IPS-18a (cell line): ENCODE data around the gene WDR47.
"Not testable (repeated sequence)": the region's sequence is repeated elsewhere in the genome, so short reads cannot be mapped to it uniquely, and the experiment has no call there.

Experiments used
- H3K27ac ChIP-seq: one replicate; pipeline ENCODE4 v1.5.1; 2013; ENCODE audit warnings: low read length
- H3K27me3 ChIP-seq: one replicate; pipeline ENCODE4 v1.6.1; 2013; ENCODE audit warnings: mild to moderate bottlenecking, low read length; ENCODE audit not compliant: control insufficient read depth, insufficient read depth
- H3K36me3 ChIP-seq: one replicate; pipeline ENCODE4 v1.6.1; 2013; ENCODE audit warnings: low read depth, low read length; ENCODE audit not compliant: control insufficient read depth
- H3K4me1 ChIP-seq: one replicate; pipeline ENCODE4 v1.6.1; 2013; ENCODE audit warnings: low read depth, low read length; ENCODE audit not compliant: control insufficient read depth
- H3K4me3 ChIP-seq: one replicate; pipeline ENCODE4 v1.5.1; 2013; ENCODE audit warnings: low read length
- H3K9ac ChIP-seq: one replicate; pipeline ENCODE4 v1.6.1; 2013; ENCODE audit warnings: mild to moderate bottlenecking, low read length, moderate library complexity
- H3K9me3 ChIP-seq: one replicate; pipeline ENCODE4 v1.6.1; 2013; ENCODE audit warnings: low read depth, low read length; ENCODE audit not compliant: control insufficient read depth

The WDR47 gene

GRCh38 chr1:109048335-109048734 lies 6.4 kb upstream of the WDR47 start:
- Histone ChIP-seq H3K36me3 (no peaks in the 10 kb centered on the region), H3K9ac (no peak overlapping the region), H3K4me1 (no peaks in the 10 kb centered on the region), H3K27ac (no peak overlapping the region), H3K27me3 (no peaks in the 10 kb centered on the region), H3K9me3 (no peaks in the 10 kb centered on the region), H3K4me3 (no peak overlapping the region)

DNA sequence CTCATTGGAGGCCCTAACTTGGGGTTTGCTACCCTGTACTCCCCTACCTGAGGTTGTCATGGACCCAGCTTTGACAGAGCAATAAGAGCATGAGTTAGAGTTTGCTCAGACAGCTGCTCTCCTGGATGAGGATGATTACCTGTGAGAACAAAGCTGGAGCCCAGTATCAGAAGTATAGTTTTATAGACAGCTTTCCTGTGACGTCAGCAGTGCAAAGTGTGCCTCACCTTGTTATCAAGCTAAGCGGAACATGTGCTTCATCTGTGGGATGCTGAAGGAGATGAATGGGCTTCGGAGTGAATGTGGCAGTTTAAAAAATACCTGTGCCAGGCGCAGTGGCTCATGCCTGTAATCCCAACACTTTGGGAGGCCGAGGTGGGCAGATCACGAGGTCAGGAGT lies 5.4 kb upstream of the WDR47 start:
- peaks cover 3% of the 10 kb centered on the region for H3K4me1 ChIP-seq
- no peaks in the 10 kb centered on the region for H3K9me3 ChIP-seq
- no peak overlapping the region for H3K9ac ChIP-seq
- no peak overlapping the region for H3K27ac ChIP-seq
- no peak overlapping the region for H3K4me3 ChIP-seq
- H3K36me3 ChIP-seq, result no peaks in the 10 kb centered on the region
- H3K27me3 ChIP-seq, result no peaks in the 10 kb centered on the region

- Histone ChIP-seq H3K27ac (no peak overlapping the region), H3K9ac (no peak overlapping the region), H3K36me3 (no peaks in the 10 kb centered on the region), H3K9me3 (no peaks in the 10 kb centered on the region), H3K4me3 (no peak overlapping the region), H3K4me1 (peaks cover 3% of the 10 kb centered on the region), H3K27me3 (no peaks in the 10 kb centered on the region)
These were observed 4.8 kb upstream of the WDR47 start for GRCh38 chr1:109046671-109047070.

- Histone ChIP-seq H3K36me3 (no peaks in the 10 kb centered on the region), H3K9ac (no peak overlapping the region)
These were observed 3.7 kb upstream of the WDR47 start for GRCh38 chr1:109045595-109045994.

GRCh38 chr1:109040989-109041620 lies 797 bp downstream of the WDR47 start:
- Histone ChIP-seq H3K4me1 (peaks cover 10% of the 10 kb centered on the region), H3K9ac (peak overlapping the region; percentile 36), H3K4me3 (peak overlapping the region; percentile 64), H3K9me3 (no peaks in the 10 kb centered on the region), H3K27ac (no peak overlapping the region), H3K36me3 (no peaks in the 10 kb centered on the region), H3K27me3 (no peaks in the 10 kb centered on the region)

More at GRCh38 chr1:109045595-109045994, 3.7 kb upstream of the WDR47 start:
- H3K4me1 ChIP-seq, result peaks cover 4% of the 10 kb centered on the region
- no peaks in the 10 kb centered on the region for H3K27me3 ChIP-seq
- H3K9me3 ChIP-seq, result no peaks in the 10 kb centered on the region
- H3K27ac ChIP-seq, result no peak overlapping the region
- no peak overlapping the region for H3K4me3 ChIP-seq

- H3K4me1 ChIP-seq, result peaks cover 10% of the 10 kb centered on the region
- H3K9ac ChIP-seq, result peak overlapping the region; percentile 15
These were observed 1.3 kb downstream of the WDR47 start for GRCh38 chr1:109040627-109040988.

DNA sequence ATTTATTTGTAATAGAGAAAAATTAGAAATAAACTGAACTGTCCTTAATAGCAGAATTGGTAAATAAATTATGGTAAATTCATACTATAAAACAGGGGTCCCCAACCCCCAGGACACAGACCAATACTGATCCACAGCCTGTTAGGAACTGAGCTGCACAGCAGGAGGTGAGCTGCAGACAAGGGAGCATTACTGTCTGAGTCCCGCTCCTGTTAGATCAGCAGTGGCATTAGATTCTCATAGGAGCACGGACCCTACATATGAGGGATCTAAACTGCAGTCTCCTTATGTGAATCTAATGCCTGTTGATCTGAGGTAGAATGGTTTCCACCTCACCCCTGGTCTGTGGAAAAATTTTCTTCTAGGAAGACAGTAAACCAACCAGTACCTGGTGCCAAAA lies 7.5 kb downstream of the WDR47 start:
- no peak overlapping the region for H3K4me3 ChIP-seq
- H3K27me3 ChIP-seq, result no peaks in the 10 kb centered on the region

More at GRCh38 chr1:109040627-109040988, 1.3 kb downstream of the WDR47 start:
- Histone ChIP-seq H3K27ac (no peak overlapping the region), H3K36me3 (no peaks in the 10 kb centered on the region), H3K27me3 (no peaks in the 10 kb centered on the region), H3K4me3 (peak overlapping the region; percentile 64), H3K9me3 (no peaks in the 10 kb centered on the region)

DNA sequence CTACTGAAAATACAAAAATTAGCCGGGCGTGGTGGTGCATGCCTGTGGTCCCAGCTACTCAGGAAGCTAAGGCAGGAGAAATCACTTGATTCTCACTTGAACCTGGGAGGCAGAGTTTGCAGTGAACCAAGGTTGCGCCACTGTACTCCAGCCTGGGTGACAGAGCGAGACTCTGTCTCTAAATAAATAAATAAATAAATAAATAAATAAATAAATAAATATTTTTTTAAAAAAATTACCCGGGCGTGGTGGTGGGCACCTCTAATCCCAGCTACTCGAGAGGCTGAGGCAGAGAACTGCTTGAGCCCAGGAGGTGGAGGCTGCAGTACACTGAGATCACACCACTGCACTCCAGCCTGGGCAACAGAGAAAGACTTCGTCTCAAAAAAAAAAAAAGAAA lies 12.4 kb downstream of the WDR47 start:
- not testable (repeated sequence) for H3K9ac ChIP-seq, H3K4me1 ChIP-seq, H3K27ac ChIP-seq, H3K36me3 ChIP-seq, H3K9me3 ChIP-seq, H3K27me3 ChIP-seq, H3K4me3 ChIP-seq

More for the DNA sequence above, 7.5 kb downstream of the WDR47 start:
- Histone ChIP-seq H3K9me3 (no peaks in the 10 kb centered on the region), H3K4me1 (no peaks in the 10 kb centered on the region), H3K27ac (no peak overlapping the region), H3K9ac (no peak overlapping the region), H3K36me3 (no peaks in the 10 kb centered on the region)

- H3K4me1 ChIP-seq, result no peaks in the 10 kb centered on the region
- H3K9me3 ChIP-seq, result no peaks in the 10 kb centered on the region
- H3K9ac ChIP-seq, result no peak overlapping the region
- no peak overlapping the region for H3K27ac ChIP-seq
- H3K4me3 ChIP-seq, result no peak overlapping the region
- no peaks in the 10 kb centered on the region for H3K36me3 ChIP-seq
- no peaks in the 10 kb centered on the region for H3K27me3 ChIP-seq
These were observed 14.1 kb downstream of the WDR47 start for GRCh38 chr1:109027841-109028240.

- H3K9ac ChIP-seq, result no peak overlapping the region
- no peaks in the 10 kb centered on the region for H3K27me3 ChIP-seq
- H3K36me3 ChIP-seq, result no peaks in the 10 kb centered on the region
- no peak overlapping the region for H3K4me3 ChIP-seq
- no peaks in the 10 kb centered on the region for H3K9me3 ChIP-seq
- no peak overlapping the region for H3K27ac ChIP-seq
- no peaks in the 10 kb centered on the region for H3K4me1 ChIP-seq
These were observed 16.2 kb downstream of the WDR47 start for GRCh38 chr1:109025694-109026093.

GRCh38 chr1:109024646-109025045 lies 17.3 kb downstream of the WDR47 start:
- Histone ChIP-seq H3K4me3 (no peak overlapping the region), H3K36me3 (no peaks in the 10 kb centered on the region), H3K9ac (no peak overlapping the region), H3K4me1 (no peaks in the 10 kb centered on the region), H3K9me3 (no peaks in the 10 kb centered on the region), H3K27me3 (no peaks in the 10 kb centered on the region), H3K27ac (no peak overlapping the region)

DNA sequence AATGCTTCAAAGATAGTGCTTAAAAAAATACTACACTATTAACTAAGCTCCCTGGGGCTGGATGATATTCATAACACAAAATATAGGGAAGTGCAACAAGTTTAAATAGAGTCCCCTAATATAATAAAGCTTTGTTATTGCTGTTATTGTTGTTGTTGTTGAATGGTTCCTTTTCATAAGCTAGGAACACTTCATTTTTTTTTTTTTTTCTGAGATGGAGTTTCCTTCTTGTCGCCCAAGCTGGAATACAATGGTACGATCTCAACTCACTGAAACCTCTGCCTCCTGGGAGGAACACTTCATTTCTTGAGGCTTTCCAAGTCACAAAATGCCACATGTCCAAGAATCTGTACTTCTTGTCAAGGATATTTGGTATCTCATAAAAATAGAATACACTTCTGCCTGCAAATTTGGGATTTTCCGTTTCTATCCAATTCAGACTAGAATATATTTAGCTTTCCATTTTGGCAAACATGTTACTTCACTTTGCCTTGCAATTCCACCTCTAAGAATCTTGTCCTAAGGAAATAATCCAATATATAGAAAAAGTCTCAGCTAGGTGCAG lies 21.1 kb downstream of the WDR47 start:
- Histone ChIP-seq H3K36me3 (no peaks in the 10 kb centered on the region), H3K4me1 (no peaks in the 10 kb centered on the region), H3K27ac (no peak overlapping the region), H3K9me3 (no peaks in the 10 kb centered on the region), H3K27me3 (no peaks in the 10 kb centered on the region), H3K9ac (no peak overlapping the region), H3K4me3 (no peak overlapping the region)
